Thyroid gland (tissue), 4 donors: ENCODE measurements around the gene HDGFL2.

ENCODE experiments used
- POLR2A ChIP-seq, 2 donors: fragments of 450-650 bp; IDR thresholded peaks; one replicate each; pipeline ENCODE4 v1.6.1; 2017; ENCODE audit warnings: antibody characterized with exemption in 2 of 2, mild to moderate bottlenecking in 2 of 2, moderate library complexity in 1 of 2
- TF ChIP-seq, protein P1 (sequence below), 6 experiments: fragments of 200-600 bp in 3 of 6; fragments of 450-650 bp in 3 of 6; sonication (generic) in 3 of 6; IDR thresholded peaks; one replicate each; pipeline ENCODE4 v1.5.1; 2016 to 2019; ENCODE audit warnings: antibody characterized with exemption in 6 of 6, mild to moderate bottlenecking in 2 of 6, inconsistent platforms in 1 of 6, moderate library complexity in 1 of 6

DNA sequence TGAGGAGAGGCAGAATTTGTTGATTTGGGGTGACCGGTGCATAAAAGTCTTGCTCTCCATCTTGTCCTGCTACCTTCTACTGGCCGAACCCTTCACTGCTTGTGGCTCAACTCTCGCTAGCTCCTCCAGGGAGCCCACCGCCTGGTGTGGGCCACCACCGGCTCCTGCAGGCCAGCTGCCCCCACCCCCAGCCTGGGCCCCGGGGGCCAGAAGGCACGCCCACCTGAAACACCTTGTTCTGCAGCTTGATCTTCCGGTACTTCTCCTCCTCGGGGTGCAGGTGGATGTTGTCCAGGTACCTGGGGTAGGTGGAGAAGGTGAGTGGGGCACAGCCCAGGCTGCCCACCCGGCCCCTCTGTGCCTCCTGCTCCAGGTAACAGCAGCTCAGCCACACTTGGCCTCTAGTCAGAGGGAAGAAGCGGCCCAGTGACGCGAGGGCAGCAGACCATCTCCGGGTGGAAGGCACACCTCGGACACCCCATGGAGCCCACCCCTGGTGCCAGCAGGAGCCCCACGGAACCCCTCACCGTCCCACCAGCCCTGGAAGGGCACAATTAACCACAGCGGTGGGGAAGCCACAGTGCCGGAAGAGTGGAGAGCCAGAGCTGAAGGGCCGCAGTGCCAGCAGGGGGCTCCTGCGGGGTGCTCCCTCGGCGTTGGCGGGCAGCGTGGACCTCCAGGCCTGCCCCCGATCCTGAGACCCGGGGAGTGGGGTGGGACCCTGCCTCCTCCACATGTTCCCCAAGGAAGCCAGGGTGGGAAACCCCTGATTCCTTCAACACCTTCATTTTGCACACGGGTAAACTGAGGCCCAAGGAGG is 24.6 kb upstream of the HDGFL2 start:
- TF ChIP-seq, protein P1, sequence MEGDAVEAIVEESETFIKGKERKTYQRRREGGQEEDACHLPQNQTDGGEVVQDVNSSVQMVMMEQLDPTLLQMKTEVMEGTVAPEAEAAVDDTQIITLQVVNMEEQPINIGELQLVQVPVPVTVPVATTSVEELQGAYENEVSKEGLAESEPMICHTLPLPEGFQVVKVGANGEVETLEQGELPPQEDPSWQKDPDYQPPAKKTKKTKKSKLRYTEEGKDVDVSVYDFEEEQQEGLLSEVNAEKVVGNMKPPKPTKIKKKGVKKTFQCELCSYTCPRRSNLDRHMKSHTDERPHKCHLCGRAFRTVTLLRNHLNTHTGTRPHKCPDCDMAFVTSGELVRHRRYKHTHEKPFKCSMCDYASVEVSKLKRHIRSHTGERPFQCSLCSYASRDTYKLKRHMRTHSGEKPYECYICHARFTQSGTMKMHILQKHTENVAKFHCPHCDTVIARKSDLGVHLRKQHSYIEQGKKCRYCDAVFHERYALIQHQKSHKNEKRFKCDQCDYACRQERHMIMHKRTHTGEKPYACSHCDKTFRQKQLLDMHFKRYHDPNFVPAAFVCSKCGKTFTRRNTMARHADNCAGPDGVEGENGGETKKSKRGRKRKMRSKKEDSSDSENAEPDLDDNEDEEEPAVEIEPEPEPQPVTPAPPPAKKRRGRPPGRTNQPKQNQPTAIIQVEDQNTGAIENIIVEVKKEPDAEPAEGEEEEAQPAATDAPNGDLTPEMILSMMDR (IDR thresholded peaks at IDR 0.05), result no peak
- no peak for TF ChIP-seq POLR2A (IDR thresholded peaks at IDR 0.05)
